Thyroid gland (tissue), 4 donors: ENCODE measurements around the gene MPDU1.

Source experiments
- CTCF ChIP-seq, 6 experiments: fragments of 200-600 bp in 3 of 6; fragments of 450-650 bp in 3 of 6; sonication (generic) in 3 of 6; IDR thresholded peaks; one replicate each; pipeline ENCODE4 v1.5.1; 2016 to 2019; ENCODE audit warnings: antibody characterized with exemption in 6 of 6, mild to moderate bottlenecking in 2 of 6, inconsistent platforms in 1 of 6, moderate library complexity in 1 of 6
- POLR2A ChIP-seq, 2 donors: fragments of 450-650 bp; IDR thresholded peaks; one replicate each; pipeline ENCODE4 v1.6.1; 2017; ENCODE audit warnings: antibody characterized with exemption in 2 of 2, mild to moderate bottlenecking in 2 of 2, moderate library complexity in 1 of 2

GRCh38 chr17:7538891-7539545 is 44.6 kb upstream of the MPDU1 start:
- TF ChIP-seq POLR2A (IDR thresholded peaks at IDR 0.05) (no peak), CTCF (IDR thresholded peaks at IDR 0.05) (no peak)
